Natural killer cell (primary cell): ENCODE results near the gene RNGTT. TPM values are rescaled to one million over a fixed set of nuclear protein-coding genes. Genes with fewer than 3 reads are reported as not detected.

ENCODE experiments used
- ATAC-seq, 3 donors: fragments of 150-1000 bp in 2 of 3; fragments of 200-7000 bp in 1 of 3; cut with Tn5 transposase; 1 replicate in 1 of 3; 2 replicates in 2 of 3; pipeline ENCODE4 v1.10.0; 2021; ENCODE audit warnings: mild to moderate bottlenecking in 2 of 3, moderate library complexity in 2 of 3
- DNase-seq, 2 donors: peaks; one replicate each; pipeline versions ENCODE4 v3.0.0 to v3.0.0-alpha.2; 2013 to 2021; ENCODE audit warnings: mixed read lengths in 1 of 2
- H3K27ac ChIP-seq: one replicate; pipeline ENCODE4 v1.5.1; 2013; ENCODE audit warnings: mild to moderate bottlenecking, low read length
- H3K27me3 ChIP-seq: one replicate; pipeline ENCODE4 v1.6.1; 2013; ENCODE audit warnings: low read length; ENCODE audit not compliant: control insufficient read depth, insufficient read depth
- H3K36me3 ChIP-seq: one replicate; pipeline ENCODE4 v1.6.1; 2013; ENCODE audit warnings: low read length; ENCODE audit not compliant: control insufficient read depth, insufficient read depth
- H3K4me1 ChIP-seq: one replicate; pipeline ENCODE4 v1.6.1; 2013; ENCODE audit warnings: low read length; ENCODE audit not compliant: control insufficient read depth, insufficient read depth
- H3K4me3 ChIP-seq: one replicate; pipeline ENCODE4 v1.5.1; 2013; ENCODE audit warnings: low read length
- H3K9me3 ChIP-seq: one replicate; pipeline ENCODE4 v1.6.1; 2013; ENCODE audit warnings: low read length; ENCODE audit not compliant: control insufficient read depth, insufficient read depth
- H3K27ac Mint-ChIP-seq, 2 donors: one replicate each; pipeline ENCODE4 v1.8.0; 2022; ENCODE audit warnings: mild to moderate bottlenecking in 2 of 2, mixed read lengths in 2 of 2, moderate library complexity in 1 of 2
- H3K27me3 Mint-ChIP-seq, 2 donors: one replicate each; pipeline ENCODE4 v1.8.0; 2022; ENCODE audit warnings: low read depth in 2 of 2, mixed read lengths in 2 of 2
- H3K36me3 Mint-ChIP-seq: one replicate; pipeline ENCODE4 v1.8.0; 2022; ENCODE audit warnings: mixed read lengths
- H3K4me1 Mint-ChIP-seq, 2 donors: one replicate each; pipeline ENCODE4 v1.8.0; 2022; ENCODE audit warnings: mixed read lengths in 2 of 2
- H3K4me3 Mint-ChIP-seq: one replicate; pipeline ENCODE4 v1.8.0; 2022; ENCODE audit warnings: mild to moderate bottlenecking, moderate library complexity, mixed read lengths
- H3K9me3 Mint-ChIP-seq, 2 donors: one replicate each; pipeline ENCODE4 v1.8.0; 2022; ENCODE audit warnings: mixed read lengths in 2 of 2
- WGBS: methylation state at CpG from one replicate; pipeline ENCODE4 v1.1.7; 2013; ENCODE audit warnings: missing lambda C conversion rate; ENCODE audit not compliant: insufficient coverage; 5-methylcytosine and 5-hydroxymethylcytosine counted together
- intact Hi-C: fragments of 100-400 bp; cut with micrococcal nuclease; formaldehyde crosslinking; loops from one replicate; pipeline ENCODE4 v1.14.2; 2022
- total RNA-seq, 4 donors: library from RNA; stranded (reverse); fragments of 120-200 nt in 1 of 4; gene quantifications; one replicate each; pipeline versions ENCODE4 v1.2.3 to v1.2.4, GENCODE V29; 2013 to 2022
- TF ChIP-seq, protein P1 (sequence below): fragments of 200-600 bp; IDR thresholded peaks from one replicate; pipeline ENCODE4 v1.8.0; 2022; ENCODE audit warnings: antibody characterized with exemption

The RNGTT gene
- total RNA-seq, 3 donors from 2014 or later (not counting 1 experiment from before 2014, with no cell fraction given) = 23.1 to 27.2 (median 23.1) TPM

DNA sequence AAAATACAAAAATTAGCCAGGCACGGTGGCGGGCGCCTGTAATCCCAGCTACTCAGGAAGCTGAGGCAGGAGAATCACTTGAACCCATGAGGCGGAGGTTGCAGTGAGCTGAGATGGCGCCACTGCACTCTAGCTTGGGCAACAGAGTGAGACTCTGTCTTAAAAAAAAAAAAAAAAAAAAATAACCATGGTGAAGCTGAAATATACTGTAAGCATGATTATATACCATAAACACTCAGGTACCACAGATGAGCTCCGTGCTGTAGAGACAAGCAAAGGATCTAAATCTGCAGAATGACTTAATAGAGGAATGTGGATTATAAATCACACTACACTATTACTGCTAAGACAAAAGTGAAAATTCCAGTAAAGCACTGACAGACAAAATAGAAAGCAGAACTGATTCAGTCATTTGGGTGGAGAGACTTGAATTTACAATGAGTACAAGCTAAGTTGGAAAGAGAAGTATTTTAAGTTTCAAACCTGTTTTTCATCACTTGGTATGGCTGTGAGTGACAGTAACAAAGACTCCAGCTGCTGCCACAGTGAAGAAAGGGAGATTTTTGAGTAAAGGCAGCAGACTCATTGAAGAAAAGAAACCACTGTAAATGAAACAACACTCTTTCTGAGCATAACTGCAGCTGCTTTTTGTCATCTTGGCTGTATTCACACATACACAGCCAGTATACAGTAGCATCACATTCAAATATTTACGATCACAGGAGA, 322.1 kb downstream of the RNGTT start:
- Mint-ChIP-seq H3K36me3 (no peaks in the 10 kb centered on the region), H3K4me1 (peaks cover 23 to 35% of the 10 kb centered on the region in 2 donors), H3K9me3 (no peaks in the 10 kb centered on the region), H3K27ac (no peak overlapping the region), H3K27me3 (no peaks in the 10 kb centered on the region), H3K4me3 (no peak overlapping the region)
- H3K4me3 ChIP-seq = no peak overlapping the region
- TF ChIP-seq, protein P1, sequence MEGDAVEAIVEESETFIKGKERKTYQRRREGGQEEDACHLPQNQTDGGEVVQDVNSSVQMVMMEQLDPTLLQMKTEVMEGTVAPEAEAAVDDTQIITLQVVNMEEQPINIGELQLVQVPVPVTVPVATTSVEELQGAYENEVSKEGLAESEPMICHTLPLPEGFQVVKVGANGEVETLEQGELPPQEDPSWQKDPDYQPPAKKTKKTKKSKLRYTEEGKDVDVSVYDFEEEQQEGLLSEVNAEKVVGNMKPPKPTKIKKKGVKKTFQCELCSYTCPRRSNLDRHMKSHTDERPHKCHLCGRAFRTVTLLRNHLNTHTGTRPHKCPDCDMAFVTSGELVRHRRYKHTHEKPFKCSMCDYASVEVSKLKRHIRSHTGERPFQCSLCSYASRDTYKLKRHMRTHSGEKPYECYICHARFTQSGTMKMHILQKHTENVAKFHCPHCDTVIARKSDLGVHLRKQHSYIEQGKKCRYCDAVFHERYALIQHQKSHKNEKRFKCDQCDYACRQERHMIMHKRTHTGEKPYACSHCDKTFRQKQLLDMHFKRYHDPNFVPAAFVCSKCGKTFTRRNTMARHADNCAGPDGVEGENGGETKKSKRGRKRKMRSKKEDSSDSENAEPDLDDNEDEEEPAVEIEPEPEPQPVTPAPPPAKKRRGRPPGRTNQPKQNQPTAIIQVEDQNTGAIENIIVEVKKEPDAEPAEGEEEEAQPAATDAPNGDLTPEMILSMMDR = no peak
- 93% methylated on average over 4 of the region's 7 CpGs for WGBS
- no peaks in the 10 kb centered on the region for H3K4me1 ChIP-seq
- DNase-seq = no peak
- no peaks in the 10 kb centered on the region for H3K36me3 ChIP-seq
- no peak for ATAC-seq
- H3K27ac ChIP-seq = no peak overlapping the region
- no peaks in the 10 kb centered on the region for H3K27me3 ChIP-seq
- intact Hi-C loops = no loop called here
- no peaks in the 10 kb centered on the region for H3K9me3 ChIP-seq

DNA sequence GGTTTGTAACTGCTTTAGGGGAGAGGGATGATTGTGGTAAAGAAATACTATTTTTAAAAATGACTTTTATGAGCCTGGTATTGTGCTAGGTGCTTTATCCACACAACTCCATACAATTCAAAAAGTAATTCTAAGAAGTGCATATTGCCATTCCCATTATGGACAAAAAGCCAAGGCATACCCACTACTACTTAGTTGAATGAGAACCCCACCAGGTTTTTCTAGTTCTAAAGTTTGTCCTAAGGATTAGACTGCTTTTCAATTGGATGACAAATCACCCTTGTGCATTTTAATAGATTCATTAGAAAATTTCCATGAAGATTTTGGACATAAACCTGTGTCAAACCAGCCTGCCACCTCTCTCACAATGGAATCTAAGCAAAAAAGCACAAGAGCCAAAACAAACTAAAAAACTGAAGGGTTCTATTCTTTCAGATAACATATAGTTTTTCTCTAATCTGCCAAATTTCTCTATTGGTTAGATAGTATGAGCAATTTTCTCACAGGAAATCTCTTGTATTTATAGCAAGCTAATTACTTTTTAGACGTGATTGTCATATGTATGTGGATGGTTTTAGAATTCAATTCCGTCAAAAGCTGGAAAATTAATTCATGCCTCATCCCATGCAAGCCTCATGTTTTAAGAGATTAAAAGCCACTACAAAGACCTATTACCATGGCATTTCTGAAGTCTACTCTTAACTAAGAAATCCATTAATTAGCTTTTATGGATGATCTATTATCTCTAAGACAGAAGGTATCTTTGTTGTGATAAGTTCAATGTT, 325.5 kb downstream of the RNGTT start:
- no peak for DNase-seq
- TF ChIP-seq, protein P1 = no peak
- Mint-ChIP-seq H3K9me3 (no peaks in the 10 kb centered on the region), H3K27ac (no peak overlapping the region), H3K4me1 (peaks cover 13 to 24% of the 10 kb centered on the region in 2 donors), H3K36me3 (no peaks in the 10 kb centered on the region), H3K4me3 (no peak overlapping the region), H3K27me3 (no peaks in the 10 kb centered on the region)
- Histone ChIP-seq H3K27me3 (no peaks in the 10 kb centered on the region), H3K4me3 (no peak overlapping the region), H3K9me3 (no peaks in the 10 kb centered on the region), H3K4me1 (no peaks in the 10 kb centered on the region), H3K27ac (no peak overlapping the region), H3K36me3 (no peaks in the 10 kb centered on the region)
- no peak for ATAC-seq
- no CpG with 5 or more reads among the region's 2 CpGs for WGBS
- intact Hi-C loops = no loop called here

DNA sequence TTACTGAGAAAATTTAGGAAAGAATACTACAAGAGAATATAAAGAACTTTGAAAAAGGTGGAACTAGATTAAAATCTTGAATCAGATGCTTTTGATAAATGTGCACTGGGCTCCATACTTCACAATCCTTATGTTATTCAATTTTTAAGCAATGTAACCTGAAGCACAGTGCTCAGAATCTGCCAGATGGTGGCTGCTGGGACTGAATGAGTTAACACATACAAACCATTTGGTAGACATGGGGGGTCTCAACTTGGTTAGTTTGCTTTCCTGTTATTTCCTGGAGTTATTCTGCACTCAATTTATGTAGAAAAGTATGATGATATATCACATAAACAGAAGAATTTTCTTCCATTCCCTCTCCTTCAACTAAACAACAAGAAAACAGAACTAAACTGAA, 326.5 kb downstream of the RNGTT start:
- Mint-ChIP-seq H3K27me3 (no peaks in the 10 kb centered on the region), H3K4me3 (no peak overlapping the region), H3K4me1 (peaks cover 15 to 22% of the 10 kb centered on the region in 2 donors), H3K27ac (no peak overlapping the region), H3K36me3 (no peaks in the 10 kb centered on the region), H3K9me3 (no peaks in the 10 kb centered on the region)
- no peak for ATAC-seq
- no peaks in the 10 kb centered on the region for H3K4me1 ChIP-seq
- H3K27me3 ChIP-seq = no peaks in the 10 kb centered on the region
- H3K36me3 ChIP-seq = no peaks in the 10 kb centered on the region
- no peak overlapping the region for H3K4me3 ChIP-seq
- H3K27ac ChIP-seq = no peak overlapping the region
- H3K9me3 ChIP-seq = no peaks in the 10 kb centered on the region
- no peak for DNase-seq
- intact Hi-C loops = no loop called here
- TF ChIP-seq, protein P1 = no peak
